Measurements from ENCODE around the gene IFFO2.

The IFFO2 gene

GRCh38 chr1:18886003-18886335, 70.5 kb downstream of the IFFO2 start:
- no peak for DNase-seq
- H4K8ac ChIP-seq (ENCODE audit: low read depth, low read length), result no peak overlapping the region
- H3K4me1 ChIP-seq (ENCODE audit: control insufficient read depth in 1 of 2, insufficient read depth in 2 of 2, low read length in 2 of 2), result peaks cover 10 to 14% of the 10 kb centered on the region in 2 experiments
- H4K12ac ChIP-seq (ENCODE audit: low read depth, low read length), result no peak overlapping the region
- H3K79me1 ChIP-seq (ENCODE audit: low read length), result peaks cover 8% of the 10 kb centered on the region
- no peak overlapping the region for H3K4me3 ChIP-seq (ENCODE audit: low read depth, low read length)
- H2BK5ac ChIP-seq (ENCODE audit: low read depth, low read length, poor library complexity), result no peak overlapping the region
- no peak overlapping the region for H3K18ac ChIP-seq (ENCODE audit: low read length)
- peaks cover 45 to 60% of the 10 kb centered on the region in 2 experiments for H3K36me3 ChIP-seq (ENCODE audit: control insufficient read depth in 1 of 2, insufficient read depth in 2 of 2, low read length in 2 of 2)
- H3K14ac ChIP-seq (ENCODE audit: low read length), result no peak overlapping the region
- H3K79me2 ChIP-seq (ENCODE audit: control insufficient read depth, insufficient read depth, low read length, poor library complexity), result peaks cover 2% of the 10 kb centered on the region
- H3K27ac ChIP-seq (ENCODE audit: low read depth, low read length), result no peak overlapping the region
- H2AK5ac ChIP-seq (ENCODE audit: low read length), result no peak overlapping the region
- H3K23ac ChIP-seq (ENCODE audit: low read length), result no peak overlapping the region
- H2BK12ac ChIP-seq (ENCODE audit: low read length), result no peak overlapping the region
- H3K4ac ChIP-seq (ENCODE audit: low read depth, low read length), result no peak overlapping the region
- H3K9ac ChIP-seq (ENCODE audit: low read length), result no peak overlapping the region
- H3K9me3 ChIP-seq (ENCODE audit: insufficient read depth, low read depth, low read length), result peaks cover 6% of the 10 kb centered on the region
- peak overlapping the region; percentile 74 for H4K91ac ChIP-seq (ENCODE audit: low read depth, low read length)
- no peak overlapping the region for H2AFZ ChIP-seq (ENCODE audit: insufficient read depth, low read length, poor library complexity)
- H3K4me2 ChIP-seq (ENCODE audit: low read length), result no peak overlapping the region
- H3K27me3 ChIP-seq (ENCODE audit: insufficient read depth, low read length), result no peaks in the 10 kb centered on the region
- no peak overlapping the region for H2BK120ac ChIP-seq (ENCODE audit: insufficient read depth, low read length, poor library complexity)
- WGBS (ENCODE audit: extremely low coverage, insufficient coverage, insufficient read length), result no CpG with 5 or more reads among the region's 1 CpG

- Histone ChIP-seq H4K12ac (ENCODE audit: low read depth, low read length) (no peak overlapping the region), H2BK5ac (ENCODE audit: low read depth, low read length, poor library complexity) (no peak overlapping the region), H3K23ac (ENCODE audit: low read length) (no peak overlapping the region), H2BK12ac (ENCODE audit: low read length) (no peak overlapping the region), H3K18ac (ENCODE audit: low read length) (no peak overlapping the region), H4K91ac (ENCODE audit: low read depth, low read length) (peak overlapping the region; percentile 35), H3K27ac (ENCODE audit: low read depth, low read length) (no peak overlapping the region), H3K9me3 (ENCODE audit: insufficient read depth, low read depth, low read length) (peaks cover 6% of the 10 kb centered on the region), H3K4ac (ENCODE audit: low read depth, low read length) (no peak overlapping the region), H3K4me2 (ENCODE audit: low read length) (no peak overlapping the region), H3K27me3 (ENCODE audit: insufficient read depth, low read length) (no peaks in the 10 kb centered on the region), H2BK120ac (ENCODE audit: insufficient read depth, low read length, poor library complexity) (no peak overlapping the region), H3K79me1 (ENCODE audit: low read length) (peaks cover 4% of the 10 kb centered on the region), H3K36me3 (ENCODE audit: control insufficient read depth in 1 of 2, insufficient read depth in 2 of 2, low read length in 2 of 2) (peaks cover 48 to 63% of the 10 kb centered on the region in 2 experiments), H2AK5ac (ENCODE audit: low read length) (no peak overlapping the region), H4K8ac (ENCODE audit: low read depth, low read length) (no peak overlapping the region), H3K4me3 (ENCODE audit: low read depth, low read length) (no peak overlapping the region), H3K4me1 (ENCODE audit: control insufficient read depth in 1 of 2, insufficient read depth in 2 of 2, low read length in 2 of 2) (peaks cover 6 to 10% of the 10 kb centered on the region in 2 experiments), H3K9ac (ENCODE audit: low read length) (no peak overlapping the region), H2AFZ (ENCODE audit: insufficient read depth, low read length, poor library complexity) (no peak overlapping the region), H3K79me2 (ENCODE audit: control insufficient read depth, insufficient read depth, low read length, poor library complexity) (no peaks in the 10 kb centered on the region), H3K14ac (ENCODE audit: low read length) (no peak overlapping the region)
- no peak for DNase-seq
- WGBS (ENCODE audit: extremely low coverage, insufficient coverage, insufficient read length), result no CpG with 5 or more reads among the region's 17 CpGs
Measured at GRCh38 chr1:18885311-18886002, 71.0 kb downstream of the IFFO2 start.

GRCh38 chr1:18884727-18885126, 71.7 kb downstream of the IFFO2 start:
- Histone ChIP-seq H2BK5ac (ENCODE audit: low read depth, low read length, poor library complexity) (no peak overlapping the region), H3K27me3 (ENCODE audit: insufficient read depth, low read length) (no peaks in the 10 kb centered on the region), H3K9me3 (ENCODE audit: insufficient read depth, low read depth, low read length) (peaks cover 3% of the 10 kb centered on the region), H3K36me3 (ENCODE audit: control insufficient read depth in 1 of 2, insufficient read depth in 2 of 2, low read length in 2 of 2) (peaks cover 50 to 61% of the 10 kb centered on the region in 2 experiments), H2BK12ac (ENCODE audit: low read length) (peak overlapping the region; percentile 19), H3K18ac (ENCODE audit: low read length) (no peak overlapping the region), H3K14ac (ENCODE audit: low read length) (no peak overlapping the region), H3K23ac (ENCODE audit: low read length) (no peak overlapping the region), H3K9ac (ENCODE audit: low read length) (no peak overlapping the region), H3K4me2 (ENCODE audit: low read length) (no peak overlapping the region), H2BK120ac (ENCODE audit: insufficient read depth, low read length, poor library complexity) (no peak overlapping the region), H3K79me1 (ENCODE audit: low read length) (peaks cover 2% of the 10 kb centered on the region), H3K4me1 (ENCODE audit: control insufficient read depth in 1 of 2, insufficient read depth in 2 of 2, low read length in 2 of 2) (peaks cover 4 to 6% of the 10 kb centered on the region in 2 experiments), H2AFZ (ENCODE audit: insufficient read depth, low read length, poor library complexity) (no peak overlapping the region), H4K12ac (ENCODE audit: low read depth, low read length) (no peak overlapping the region), H3K4ac (ENCODE audit: low read depth, low read length) (no peak overlapping the region), H3K27ac (ENCODE audit: low read depth, low read length) (no peak overlapping the region), H2AK5ac (ENCODE audit: low read length) (peak overlapping the region; percentile 6), H3K4me3 (ENCODE audit: low read depth, low read length) (no peak overlapping the region), H4K8ac (ENCODE audit: low read depth, low read length) (no peak overlapping the region), H3K79me2 (ENCODE audit: control insufficient read depth, insufficient read depth, low read length, poor library complexity) (no peaks in the 10 kb centered on the region), H4K91ac (ENCODE audit: low read depth, low read length) (peak overlapping the region; percentile 3)
- no peak for DNase-seq
- no CpG with 5 or more reads among the region's 6 CpGs for WGBS (ENCODE audit: extremely low coverage, insufficient coverage, insufficient read length)

GRCh38 chr1:18884419-18884717, 72.1 kb downstream of the IFFO2 start:
- Histone ChIP-seq H3K4ac (ENCODE audit: low read depth, low read length) (no peak overlapping the region), H2BK120ac (ENCODE audit: insufficient read depth, low read length, poor library complexity) (no peak overlapping the region), H3K36me3 (ENCODE audit: control insufficient read depth in 1 of 2, insufficient read depth in 2 of 2, low read length in 2 of 2) (peaks cover 54 to 63% of the 10 kb centered on the region in 2 experiments), H3K18ac (ENCODE audit: low read length) (no peak overlapping the region), H4K91ac (ENCODE audit: low read depth, low read length) (no peak overlapping the region), H4K12ac (ENCODE audit: low read depth, low read length) (no peak overlapping the region), H3K14ac (ENCODE audit: low read length) (no peak overlapping the region), H3K4me2 (ENCODE audit: low read length) (no peak overlapping the region), H3K9ac (ENCODE audit: low read length) (no peak overlapping the region), H3K27ac (ENCODE audit: low read depth, low read length) (no peak overlapping the region), H3K4me3 (ENCODE audit: low read depth, low read length) (no peak overlapping the region), H2AK5ac (ENCODE audit: low read length) (no peak overlapping the region), H2AFZ (ENCODE audit: insufficient read depth, low read length, poor library complexity) (no peak overlapping the region), H2BK12ac (ENCODE audit: low read length) (no peak overlapping the region), H4K8ac (ENCODE audit: low read depth, low read length) (no peak overlapping the region), H3K27me3 (ENCODE audit: insufficient read depth, low read length) (no peaks in the 10 kb centered on the region), H3K9me3 (ENCODE audit: insufficient read depth, low read depth, low read length) (peaks cover 2% of the 10 kb centered on the region), H3K79me2 (ENCODE audit: control insufficient read depth, insufficient read depth, low read length, poor library complexity) (no peaks in the 10 kb centered on the region), H3K4me1 (ENCODE audit: control insufficient read depth in 1 of 2, insufficient read depth in 2 of 2, low read length in 2 of 2) (peaks cover 4 to 6% of the 10 kb centered on the region in 2 experiments), H2BK5ac (ENCODE audit: low read depth, low read length, poor library complexity) (no peak overlapping the region), H3K23ac (ENCODE audit: low read length) (no peak overlapping the region), H3K79me1 (ENCODE audit: low read length) (peaks cover 1% of the 10 kb centered on the region)
- no CpG with 5 or more reads among the region's 4 CpGs for WGBS (ENCODE audit: extremely low coverage, insufficient coverage, insufficient read length)
- DNase-seq, result no peak

Measured in trophoblast cell (in vitro differentiated cells and primary cell).